ENCODE measurements around the gene RABEP1.
"Not testable (repeated sequence)": the region's sequence is repeated elsewhere in the genome, so short reads cannot be mapped to it uniquely, and the experiment has no call there.

RABEP1 gene

GRCh38 chr17:5422505-5422904, 140.4 kb downstream of the RABEP1 start:
- no peak for DNase-seq (ENCODE audit: low read depth in 2 of 2)

GRCh38 chr17:5424909-5425308, 142.8 kb downstream of the RABEP1 start:
- no peak for DNase-seq (ENCODE audit: low read depth in 2 of 2)

GRCh38 chr17:5425826-5426225, 143.7 kb downstream of the RABEP1 start:
- no peak for DNase-seq (ENCODE audit: low read depth in 2 of 2)

- DNase-seq (ENCODE audit: low read depth in 2 of 2), result no peak
Observed at GRCh38 chr17:5429191-5429887, 147.3 kb downstream of the RABEP1 start.

GRCh38 chr17:5430413-5430999, 148.4 kb downstream of the RABEP1 start:
- DNase-seq (ENCODE audit: low read depth in 2 of 2), result no peak

- DNase-seq (ENCODE audit: low read depth in 2 of 2), result not testable (repeated sequence)
Observed at GRCh38 chr17:5431234-5431633, 149.2 kb downstream of the RABEP1 start.

- DNase-seq (ENCODE audit: low read depth in 2 of 2), result no peak
Observed at GRCh38 chr17:5431949-5432556, 150.0 kb downstream of the RABEP1 start.

GRCh38 chr17:5434984-5435383, 152.9 kb downstream of the RABEP1 start:
- no peak for DNase-seq (ENCODE audit: low read depth in 2 of 2)
